HuH-7.5 (cell line): ENCODE results near the gene PAGE2B.
"Not testable (repeated sequence)": the region's sequence is repeated elsewhere in the genome, so short reads cannot be mapped to it uniquely, and the experiment has no call there.

Experiments
- DNase-seq: peaks from one replicate; pipeline ENCODE4 v3.0.0; 2011; ENCODE audit warnings: low spot score

Gene PAGE2B, protein sequence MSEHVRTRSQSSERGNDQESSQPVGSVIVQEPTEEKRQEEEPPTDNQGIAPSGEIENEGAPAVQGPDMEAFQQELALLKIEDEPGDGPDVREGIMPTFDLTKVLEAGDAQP

GRCh38 chrX:55074851-55075467 is at the start of gene PAGE2B:
Gene PAGE2B (plus strand): TSS chrX:55075030. CDS start chrX:55076042, 1,012 bp downstream.
- no peak for DNase-seq

DNA sequence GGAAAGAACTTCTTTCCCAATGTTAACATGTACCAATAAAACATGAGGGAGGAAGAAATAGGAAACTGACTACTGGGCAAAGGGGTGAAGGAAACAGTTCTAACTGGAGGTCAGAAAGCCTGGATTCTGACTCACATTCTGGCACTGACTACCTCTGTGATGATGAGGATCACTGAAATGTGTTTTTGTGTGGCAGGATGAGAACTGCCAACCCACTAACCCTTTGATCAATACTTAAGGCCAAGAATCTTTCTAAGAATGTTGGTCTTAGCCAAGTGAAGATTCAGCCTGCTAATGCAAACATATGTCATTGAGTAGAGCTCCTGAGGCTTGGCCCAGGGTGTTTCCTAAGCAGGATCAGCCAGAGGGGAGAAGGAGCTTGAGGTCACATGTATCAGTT is 48.7 kb upstream of the PAGE2B start:
- DNase-seq, result no peak

- no peak for DNase-seq
These were observed 48.0 kb upstream of the PAGE2B start for GRCh38 chrX:55026840-55027239.

DNA sequence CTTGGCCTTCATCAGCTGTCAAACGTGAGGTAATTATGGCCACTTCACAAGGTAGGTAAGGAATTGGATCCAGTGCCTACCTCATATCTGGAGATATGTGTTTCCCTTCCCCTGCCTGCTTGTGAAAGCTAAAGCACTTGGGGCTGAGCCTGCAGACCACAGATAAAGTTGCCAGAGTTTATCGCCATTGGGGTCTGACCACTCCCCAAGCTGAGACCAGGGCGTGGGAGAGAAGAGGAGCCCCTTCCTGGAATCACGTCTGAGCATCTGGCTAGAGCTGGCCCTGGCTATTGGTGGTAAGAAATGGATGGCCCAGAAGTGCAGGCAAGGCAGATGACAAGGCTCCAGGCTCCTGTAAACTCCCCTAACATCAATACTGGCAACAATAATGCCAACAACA is 46.8 kb upstream of the PAGE2B start:
- DNase-seq, result no peak

DNA sequence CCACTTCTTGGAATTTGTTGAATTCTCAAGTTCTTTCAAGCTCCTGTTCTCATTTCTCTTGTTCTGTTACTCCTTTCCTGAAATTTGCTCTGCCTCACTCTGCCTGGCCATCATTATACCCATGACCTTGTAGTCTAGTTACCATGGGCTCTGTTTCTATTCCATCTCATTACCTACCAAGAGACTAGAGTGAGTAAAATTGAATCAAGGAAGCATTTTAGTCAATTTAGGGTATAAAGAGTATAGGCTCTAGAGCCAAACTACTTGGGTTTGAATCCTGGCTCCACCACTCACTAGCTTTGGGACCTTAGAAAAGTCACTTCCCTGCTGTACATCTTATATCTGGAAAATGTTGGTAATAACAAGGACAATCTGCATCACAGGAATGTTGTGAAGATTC is 46.2 kb upstream of the PAGE2B start:
- DNase-seq, result no peak

DNA sequence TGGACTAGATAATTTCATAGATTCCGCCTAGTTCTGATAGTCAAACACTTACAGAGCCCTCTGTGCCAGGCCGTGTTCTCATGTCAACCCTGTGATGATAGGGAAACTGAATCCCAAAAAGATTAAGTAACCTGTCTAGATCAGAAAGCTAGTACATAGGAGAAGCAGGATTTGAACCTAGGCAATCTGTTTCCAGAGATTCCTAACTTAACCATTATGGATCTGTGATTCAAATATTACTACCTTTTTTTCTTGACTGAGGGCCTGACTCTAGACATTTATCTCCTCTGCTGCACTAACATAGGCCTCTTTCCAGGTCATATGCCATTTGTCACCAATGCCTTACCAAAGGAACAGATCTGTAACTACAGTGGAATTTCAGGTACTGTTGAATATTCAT is 45.5 kb upstream of the PAGE2B start:
- no peak for DNase-seq

DNA sequence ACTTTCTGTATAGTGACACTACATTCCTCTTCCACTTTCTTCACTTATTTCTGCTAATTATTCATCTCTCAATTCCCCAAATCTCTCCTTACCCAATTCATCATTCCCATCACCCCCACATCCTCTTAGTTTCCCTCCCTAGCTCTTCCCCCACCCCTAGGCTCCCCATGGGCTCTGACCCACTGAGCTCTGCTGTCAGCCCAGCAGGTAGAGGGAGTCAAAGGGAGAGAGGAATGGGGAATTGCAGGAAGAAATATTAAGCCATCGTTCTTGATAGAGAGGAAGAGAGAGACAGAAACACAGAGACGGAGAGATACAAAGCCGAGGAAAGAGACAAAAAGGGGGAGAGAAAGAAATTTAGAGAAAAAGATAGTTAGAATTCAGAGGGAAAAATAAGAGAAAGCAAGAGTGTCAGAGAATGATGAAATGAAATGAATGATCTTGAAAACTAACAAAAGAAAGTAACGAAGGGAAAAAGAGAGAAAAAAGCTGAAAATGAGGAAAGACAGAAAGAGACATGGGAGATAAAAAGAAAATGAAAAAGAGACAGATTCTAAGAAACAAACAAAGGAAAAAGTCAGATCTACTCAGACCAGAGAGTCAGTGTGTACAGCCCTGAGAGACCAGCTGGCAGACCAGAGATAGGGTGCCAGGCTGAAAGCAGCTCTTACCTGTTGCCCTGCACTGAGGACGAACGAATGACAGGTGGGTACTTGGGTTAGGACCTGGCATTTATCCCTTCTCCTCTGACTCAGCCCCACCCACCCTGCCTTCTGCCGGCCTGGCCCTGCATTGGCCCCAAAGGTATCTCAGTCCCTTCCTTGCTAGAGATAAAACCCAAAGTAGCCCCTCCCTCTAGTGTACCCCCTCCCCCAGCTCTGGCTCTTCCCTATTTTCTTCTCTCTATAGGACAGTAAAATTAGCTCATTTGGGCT is 44.3 kb upstream of the PAGE2B start, which contains the start of gene ALAS2:
Gene ALAS2, minus strand, starts transcription at position 707 of the 935 bp plus-strand sequence. CDS start 4,977 bp downstream, outside the sequence.
- no peak for DNase-seq

DNA sequence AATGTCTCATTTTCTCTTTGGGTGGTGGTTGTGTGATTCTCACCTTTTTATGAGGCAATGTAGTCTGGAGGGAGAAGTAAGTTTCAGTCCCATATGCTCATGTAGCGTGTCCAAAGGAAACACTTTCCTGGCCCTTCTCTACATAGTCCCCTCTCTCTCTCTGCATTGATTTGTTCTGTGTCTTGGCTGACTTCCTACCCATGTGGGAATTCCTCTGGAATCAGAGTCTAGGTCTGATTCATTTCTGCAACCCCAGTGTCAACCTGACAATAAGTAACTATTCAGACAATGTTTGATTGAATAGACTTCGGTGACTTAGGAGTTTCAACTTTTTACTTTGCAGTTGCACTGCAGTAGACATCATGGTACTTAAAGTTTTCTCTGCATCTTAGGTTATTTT is 41.4 kb upstream of the PAGE2B start:
- no peak for DNase-seq

DNA sequence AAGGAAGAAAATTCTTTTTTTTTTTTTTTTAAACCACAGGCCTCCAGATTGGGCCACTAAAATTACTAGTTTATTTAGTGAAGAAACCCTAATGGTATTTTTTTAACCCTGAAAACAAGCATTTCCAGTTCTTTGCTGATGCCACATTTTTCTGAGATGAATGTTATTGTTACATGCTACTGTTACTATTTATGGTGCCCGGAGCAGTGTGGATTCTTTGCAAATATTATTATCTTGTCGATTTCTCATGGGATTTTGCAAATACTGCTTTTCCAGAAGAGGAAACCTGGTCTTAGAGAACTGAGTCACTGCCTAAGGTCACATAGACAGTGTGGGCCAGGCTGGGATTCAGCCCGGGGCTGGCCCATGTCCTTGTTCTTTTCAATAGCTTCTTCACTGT is 35.4 kb upstream of the PAGE2B start:
- no peak for DNase-seq

DNA sequence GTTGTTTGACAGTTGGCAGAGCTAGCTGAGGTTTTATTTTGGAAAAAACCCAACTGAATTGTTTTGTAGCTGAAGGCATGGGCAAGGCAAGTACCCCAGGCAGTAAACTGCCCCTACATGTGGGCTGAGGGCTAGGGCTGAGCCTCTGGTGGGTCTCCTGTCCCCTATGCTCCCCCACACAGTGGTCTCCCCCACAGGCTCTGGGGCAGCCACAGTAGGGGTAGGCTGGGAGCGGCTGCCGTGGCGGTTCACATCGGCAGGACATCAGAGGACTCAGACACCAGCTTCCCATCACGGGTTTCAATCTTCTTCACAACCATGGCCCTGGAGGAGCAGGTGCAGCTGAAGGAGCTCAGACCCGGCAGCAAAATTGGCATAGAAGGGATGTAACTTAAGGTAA is 33.3 kb upstream of the PAGE2B start:
- DNase-seq, result no peak

DNA sequence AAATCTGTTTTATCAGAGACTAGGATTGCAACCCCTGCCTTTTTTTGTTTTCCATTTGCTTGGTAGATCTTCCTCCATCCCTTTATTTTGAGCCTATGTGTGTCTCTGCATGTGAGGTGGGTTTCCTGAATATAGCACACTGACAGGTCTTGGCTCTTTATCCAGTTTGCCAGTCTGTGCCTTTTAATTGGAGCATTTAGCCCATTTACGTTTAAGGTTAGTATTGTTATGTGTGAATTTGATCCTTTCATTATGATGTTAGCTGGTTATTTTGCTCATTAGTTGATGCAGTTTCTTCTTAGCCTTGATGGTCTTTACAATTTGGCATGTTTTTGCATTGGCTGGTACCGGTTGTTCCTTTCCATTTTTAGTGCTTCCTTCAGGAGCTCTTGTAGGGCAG is 24.2 kb upstream of the PAGE2B start:
- DNase-seq, result not testable (repeated sequence)

GRCh38 chrX:55056820-55057674 is 17.8 kb upstream of the PAGE2B start:
- no peak for DNase-seq

- no peak for DNase-seq
These were observed 17.1 kb upstream of the PAGE2B start for GRCh38 chrX:55057675-55058249.

- DNase-seq, result not testable (repeated sequence)
These were observed 7.7 kb upstream of the PAGE2B start for GRCh38 chrX:55067180-55067579.

- no peak for DNase-seq
These were observed 2.5 kb upstream of the PAGE2B start for GRCh38 chrX:55072286-55072685.

DNA sequence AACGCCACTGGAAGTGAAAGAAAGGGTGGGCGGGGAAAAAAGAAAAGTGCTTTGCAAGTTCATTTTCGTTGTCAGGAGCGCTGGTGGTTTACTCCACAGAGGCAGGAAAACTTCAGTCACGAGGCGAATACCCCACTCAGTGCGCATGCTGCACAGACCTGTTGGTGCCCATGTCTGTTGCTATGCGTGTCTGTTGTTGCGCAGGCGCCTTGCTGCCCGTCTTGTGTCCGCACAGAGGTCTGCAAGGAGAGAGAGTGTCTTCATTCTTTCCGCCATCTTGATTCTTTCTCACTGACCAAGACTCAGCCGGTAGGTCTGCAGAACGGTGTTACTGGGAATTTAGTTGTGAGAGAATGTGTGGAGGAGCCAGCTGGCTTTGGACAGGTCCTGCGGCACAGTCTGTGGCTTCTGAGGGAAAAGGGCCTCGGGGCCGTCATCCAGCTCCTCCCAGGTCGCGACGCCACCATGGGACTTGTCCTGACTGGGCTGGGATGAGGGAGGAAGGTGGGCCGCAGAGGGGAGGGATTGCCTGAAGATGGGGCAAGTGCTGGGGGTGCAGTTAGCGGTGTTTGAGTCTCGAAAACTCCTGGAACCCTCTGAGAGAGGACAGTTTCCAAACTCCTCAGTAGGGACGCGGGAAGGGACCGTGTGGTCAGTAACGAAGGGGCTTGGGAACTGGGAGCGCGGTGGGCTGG is 14.1 kb downstream of the PAGE2B start, which contains the start of gene PAGE2:
Gene PAGE2, plus strand, starts transcription at position 224 of the 695 bp plus-strand sequence. CDS start 1,003 bp downstream, outside the sequence.
- no peak for DNase-seq

GRCh38 chrX:55098691-55099090 is 23.9 kb downstream of the PAGE2B start:
- DNase-seq, result no peak

DNA sequence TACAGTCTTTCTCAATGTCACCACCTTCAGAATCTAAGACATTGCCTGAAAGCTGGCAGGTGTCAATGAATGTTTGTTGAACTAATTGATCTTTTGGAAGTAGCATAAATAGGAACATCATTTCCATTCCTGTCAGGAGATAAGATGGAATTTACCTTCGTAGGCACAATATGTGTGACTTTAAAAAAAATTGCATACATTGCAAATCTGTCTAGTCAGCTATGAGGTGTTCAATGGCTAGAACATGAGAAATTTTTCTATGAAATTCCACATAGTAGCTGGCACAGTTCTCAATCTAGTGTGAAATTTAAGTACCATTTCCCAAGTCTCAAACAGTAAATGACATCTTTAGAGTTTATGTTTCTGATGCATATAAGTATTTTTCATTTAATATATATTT is 24.3 kb downstream of the PAGE2B start:
- DNase-seq, result no peak

DNA sequence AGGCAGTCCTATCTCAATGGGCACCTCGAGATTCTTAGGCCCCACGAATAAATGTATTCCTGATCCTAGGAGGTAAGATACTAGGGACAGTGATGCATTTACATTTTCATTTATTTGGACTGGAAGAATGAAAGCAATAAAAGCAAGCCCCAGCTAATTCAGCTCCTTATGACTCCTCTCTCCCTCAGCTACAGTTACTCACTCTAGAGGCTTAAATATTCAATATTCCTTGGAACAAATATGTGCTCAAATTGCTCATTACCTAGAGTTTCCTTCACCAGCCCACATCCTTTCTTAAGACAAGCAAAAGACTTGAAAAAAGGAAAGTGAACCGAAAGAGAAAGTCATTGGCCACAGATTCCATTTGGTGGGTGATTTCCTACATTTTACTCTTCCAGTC is 27.9 kb downstream of the PAGE2B start:
- DNase-seq, result no peak

GRCh38 chrX:55107262-55107661 is 32.4 kb downstream of the PAGE2B start:
- no peak for DNase-seq

GRCh38 chrX:55107911-55108310 is 33.1 kb downstream of the PAGE2B start:
- no peak for DNase-seq
